Embryonic facial prominence (tissue), 1 donor: ENCODE data around the gene TBC1D24.

Experiments
- DNase-seq: peaks from one replicate; pipeline ENCODE4 v3.0.0-alpha.2; 2016; ENCODE audit errors: extremely low spot score

TBC1D24 gene

DNA sequence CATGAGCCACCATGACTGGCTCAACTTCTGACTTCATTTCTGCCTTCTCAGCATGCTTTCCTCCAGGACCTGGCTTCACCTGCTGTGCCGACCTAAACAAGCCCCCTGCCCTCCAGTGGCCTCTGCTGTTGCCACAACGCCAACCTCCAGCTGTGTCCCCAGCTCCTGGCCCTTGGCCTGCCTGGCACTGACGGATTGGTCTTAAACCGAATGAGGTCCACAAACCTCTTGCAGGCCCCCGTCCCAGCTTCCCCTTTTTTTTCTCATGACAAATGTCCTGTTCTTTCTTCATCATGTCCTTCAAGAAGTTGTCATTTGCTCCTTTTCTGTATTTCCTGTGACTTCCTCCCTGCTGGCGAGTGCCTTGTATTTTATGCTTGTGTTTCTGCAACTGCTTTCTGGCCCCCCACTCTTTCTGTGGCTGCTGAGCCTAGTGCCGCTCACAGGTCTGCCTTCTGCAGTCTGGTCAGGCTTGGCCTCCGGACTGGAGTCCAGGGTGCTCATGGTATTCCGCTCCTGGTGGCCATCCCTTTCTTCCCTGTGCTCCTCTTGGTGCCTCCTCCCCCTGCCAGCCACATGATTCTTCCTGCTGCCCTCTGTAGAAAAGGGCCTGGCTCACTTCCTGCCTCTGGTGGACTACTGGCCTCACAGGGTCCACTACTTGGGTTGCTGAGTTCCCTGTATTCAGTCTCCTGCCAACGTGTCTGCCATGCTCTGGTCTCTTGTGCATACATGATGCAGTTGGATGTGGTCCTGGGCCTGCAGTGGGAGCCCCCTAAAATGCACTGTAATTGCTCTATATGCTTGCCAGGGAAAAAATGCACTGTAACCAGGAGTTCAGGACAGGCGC lies 41.7 kb downstream of the TBC1D24 start:
- DNase-seq = no peak

DNA sequence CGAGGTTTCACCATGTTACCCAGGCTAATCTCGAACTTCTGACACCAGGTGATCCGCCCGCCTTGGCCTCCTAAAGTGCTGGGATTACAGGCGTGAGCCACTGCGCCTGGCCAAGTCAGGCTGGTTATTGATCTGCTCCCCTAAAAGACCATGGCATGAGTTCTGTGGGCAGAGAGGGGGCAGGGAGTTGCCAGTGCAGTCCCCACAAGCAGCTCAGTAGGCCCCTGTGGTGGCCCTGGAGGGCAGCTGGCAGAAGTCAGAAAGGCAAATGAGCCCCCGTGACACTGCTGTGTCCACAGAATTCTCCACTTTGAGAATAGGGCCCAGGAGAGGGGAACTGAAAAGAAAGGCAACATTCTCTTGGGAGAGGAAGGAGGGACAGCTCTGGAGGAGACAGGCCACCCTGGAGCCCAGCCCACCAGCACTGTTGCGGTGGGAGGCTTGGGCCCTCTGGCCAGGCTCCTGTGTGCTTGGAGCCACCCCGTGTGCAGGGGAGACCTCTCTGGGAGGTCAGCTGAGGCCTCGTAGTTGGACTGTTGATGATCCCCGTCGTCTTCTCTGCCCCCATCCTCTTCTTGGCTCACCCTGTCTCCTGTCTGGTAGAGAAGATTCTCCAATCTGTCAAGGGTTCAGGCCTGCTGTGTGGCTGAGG lies 43.2 kb downstream of the TBC1D24 start:
- DNase-seq = no peak

- DNase-seq = no peak
Observed at GRCh38 chr16:2518823-2519710, 44.1 kb downstream of the TBC1D24 start.

DNA sequence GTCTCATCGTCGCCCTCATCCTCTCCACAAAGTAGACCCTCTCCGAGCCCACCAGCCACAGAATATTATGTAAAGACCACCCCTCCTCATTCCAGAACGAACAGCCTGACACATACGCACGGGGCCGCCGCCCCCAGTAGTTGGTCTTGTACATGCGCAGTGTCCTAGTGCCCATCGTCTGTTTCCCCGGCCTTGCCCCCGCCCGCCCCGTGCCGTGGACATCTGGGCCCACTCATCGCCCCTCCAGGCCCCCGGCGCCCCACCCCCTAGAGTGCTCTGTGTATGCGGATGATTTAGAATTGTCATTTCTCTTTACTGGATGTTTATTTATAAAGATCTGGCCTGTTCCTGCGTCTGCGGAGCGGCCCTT lies 44.8 kb downstream of the TBC1D24 start:
- DNase-seq = no peak

DNA sequence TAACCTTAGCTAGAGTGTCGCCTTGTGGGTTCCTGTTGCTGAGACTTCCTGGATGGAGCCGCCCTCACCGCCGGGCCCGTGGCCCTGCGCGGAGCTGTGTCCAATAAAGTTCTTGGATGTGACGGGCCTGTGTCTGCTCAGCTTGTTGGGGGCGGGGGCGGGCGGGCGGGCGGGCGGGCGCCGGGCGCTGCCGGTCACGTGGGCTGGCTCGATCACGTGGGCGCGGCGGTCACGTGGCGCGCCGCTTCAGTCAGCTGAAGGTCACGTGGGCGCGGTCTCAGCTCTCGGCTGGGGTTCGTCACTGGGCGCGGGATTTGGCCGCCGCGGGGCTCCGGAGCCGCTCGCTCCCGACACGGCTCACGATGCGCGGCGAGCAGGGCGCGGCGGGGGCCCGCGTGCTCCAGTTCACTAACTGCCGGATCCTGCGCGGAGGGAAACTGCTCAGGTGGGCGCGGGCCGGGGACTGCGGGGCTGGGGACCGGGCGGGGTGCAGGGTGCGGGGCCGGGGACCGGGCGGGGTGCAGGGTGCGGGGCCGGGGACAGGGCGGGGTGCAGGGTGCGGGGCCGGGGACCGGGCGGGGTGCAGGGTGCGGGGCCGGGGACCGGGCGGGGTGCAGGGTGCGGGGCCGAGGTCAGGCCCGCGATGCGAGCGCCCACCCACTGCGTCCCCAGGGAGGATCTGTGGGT lies 45.3 kb downstream of the TBC1D24 start, which contains the start of gene AMDHD2:
Gene AMDHD2, plus strand, starts transcription at position 275 of the 687 bp plus-strand sequence. Its CDS starts 88 bp downstream, at position 363.
- peak; percentile 80 for DNase-seq

DNA sequence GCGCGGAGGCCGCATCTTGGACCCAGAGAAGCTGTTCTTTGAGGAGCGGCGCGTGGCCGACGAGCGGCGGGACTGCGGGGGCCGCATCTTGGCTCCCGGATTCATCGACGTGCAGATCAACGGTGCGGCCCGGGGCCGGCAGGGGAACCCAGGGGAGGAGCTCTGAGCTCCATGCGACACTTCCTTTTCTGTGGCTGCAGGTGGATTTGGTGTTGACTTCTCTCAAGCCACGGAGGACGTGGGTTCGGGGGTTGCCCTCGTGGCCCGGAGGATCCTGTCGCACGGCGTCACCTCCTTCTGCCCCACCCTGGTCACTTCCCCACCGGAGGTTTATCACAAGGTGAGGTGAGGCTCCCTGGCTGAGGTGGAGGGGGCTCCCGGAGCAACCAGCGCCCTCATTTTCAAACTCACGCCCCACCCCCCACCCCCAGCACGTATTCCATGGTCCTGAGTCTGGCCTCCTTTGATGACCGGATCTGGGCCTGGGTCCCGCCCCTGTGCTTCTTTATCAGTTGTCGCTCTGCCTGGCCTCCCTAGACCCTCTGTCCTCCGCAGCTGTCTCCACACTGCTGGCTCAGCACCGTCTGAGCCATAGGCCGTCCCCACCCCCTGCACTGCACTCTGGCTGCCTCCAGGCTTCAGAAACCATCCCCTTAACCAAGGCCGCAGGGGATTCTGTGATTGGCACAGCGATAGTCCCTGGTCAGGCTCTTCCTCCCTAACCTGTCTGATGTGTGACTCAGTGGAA lies 46.0 kb downstream of the TBC1D24 start:
- no peak for DNase-seq

DNA sequence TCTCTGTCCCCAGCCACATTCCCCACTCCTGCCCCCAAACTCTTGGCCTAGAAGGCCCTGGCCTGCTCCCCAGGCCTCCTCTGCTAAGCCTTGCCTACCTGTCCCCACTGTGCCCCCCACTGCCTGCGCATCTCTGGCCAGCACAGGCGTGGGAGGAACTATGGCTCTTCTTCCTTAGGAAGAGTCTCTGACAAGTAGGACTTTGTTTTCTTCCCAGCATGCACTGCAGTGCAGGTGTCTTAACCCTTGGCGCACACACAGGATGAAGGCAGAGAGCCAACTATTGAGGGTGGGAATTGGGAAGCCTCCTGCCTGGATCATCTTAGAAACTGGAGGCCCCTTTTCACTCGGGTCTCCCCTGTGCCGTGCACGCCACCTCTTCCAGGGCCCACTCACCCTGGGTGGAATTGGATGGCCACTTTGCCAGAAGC lies 48.9 kb downstream of the TBC1D24 start:
- DNase-seq = no peak

DNA sequence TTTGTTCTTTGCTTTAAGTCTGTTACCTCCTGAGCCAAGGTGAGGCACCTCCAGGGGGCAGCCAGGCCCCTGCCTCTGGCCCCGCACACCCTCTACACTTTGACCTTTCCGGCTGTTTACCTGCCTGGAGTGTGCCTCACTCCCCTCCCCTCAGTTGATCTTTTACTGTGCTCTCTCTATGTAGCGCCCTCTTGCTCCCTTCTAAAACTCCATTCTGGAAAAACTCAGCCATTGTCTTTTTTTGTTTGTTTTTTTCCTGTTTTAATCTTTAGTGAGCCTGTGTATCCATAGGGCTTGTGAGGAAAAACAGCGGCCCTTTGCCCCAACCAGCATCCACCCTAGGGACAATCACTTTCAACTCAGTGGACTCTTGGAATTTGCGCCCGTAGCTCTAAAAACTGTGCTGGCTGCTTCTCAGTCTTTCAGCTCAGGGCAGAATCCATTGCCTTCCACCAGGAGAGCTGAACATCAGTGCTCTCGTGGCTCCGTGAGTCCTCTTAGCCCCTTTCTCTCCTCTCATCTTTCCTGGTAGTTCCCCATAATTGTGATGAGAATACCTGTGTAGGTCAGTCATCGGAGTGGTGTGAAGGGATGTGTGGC lies 49.5 kb downstream of the TBC1D24 start:
- DNase-seq = no peak

GRCh38 chr16:2526135-2526534 lies 51.2 kb downstream of the TBC1D24 start:
- DNase-seq = no peak

GRCh38 chr16:2527071-2527783 lies 52.3 kb downstream of the TBC1D24 start:
- no peak for DNase-seq

DNA sequence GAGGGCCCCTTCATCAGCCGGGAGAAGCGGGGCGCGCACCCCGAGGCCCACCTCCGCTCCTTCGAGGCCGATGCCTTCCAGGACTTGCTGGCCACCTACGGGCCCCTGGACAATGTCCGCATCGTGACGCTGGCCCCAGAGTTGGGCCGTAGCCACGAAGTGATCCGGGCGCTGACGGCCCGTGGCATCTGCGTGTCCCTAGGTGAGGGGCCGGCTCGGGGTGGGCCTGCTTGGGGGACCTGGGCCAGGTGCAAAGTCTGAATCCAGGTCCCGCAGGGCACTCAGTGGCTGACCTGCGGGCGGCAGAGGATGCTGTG lies 52.8 kb downstream of the TBC1D24 start:
- no peak for DNase-seq

- DNase-seq = no peak
Observed at GRCh38 chr16:2528161-2529060, 53.5 kb downstream of the TBC1D24 start.

- DNase-seq = no peak
Observed at GRCh38 chr16:2529061-2529931, 54.4 kb downstream of the TBC1D24 start.

DNA sequence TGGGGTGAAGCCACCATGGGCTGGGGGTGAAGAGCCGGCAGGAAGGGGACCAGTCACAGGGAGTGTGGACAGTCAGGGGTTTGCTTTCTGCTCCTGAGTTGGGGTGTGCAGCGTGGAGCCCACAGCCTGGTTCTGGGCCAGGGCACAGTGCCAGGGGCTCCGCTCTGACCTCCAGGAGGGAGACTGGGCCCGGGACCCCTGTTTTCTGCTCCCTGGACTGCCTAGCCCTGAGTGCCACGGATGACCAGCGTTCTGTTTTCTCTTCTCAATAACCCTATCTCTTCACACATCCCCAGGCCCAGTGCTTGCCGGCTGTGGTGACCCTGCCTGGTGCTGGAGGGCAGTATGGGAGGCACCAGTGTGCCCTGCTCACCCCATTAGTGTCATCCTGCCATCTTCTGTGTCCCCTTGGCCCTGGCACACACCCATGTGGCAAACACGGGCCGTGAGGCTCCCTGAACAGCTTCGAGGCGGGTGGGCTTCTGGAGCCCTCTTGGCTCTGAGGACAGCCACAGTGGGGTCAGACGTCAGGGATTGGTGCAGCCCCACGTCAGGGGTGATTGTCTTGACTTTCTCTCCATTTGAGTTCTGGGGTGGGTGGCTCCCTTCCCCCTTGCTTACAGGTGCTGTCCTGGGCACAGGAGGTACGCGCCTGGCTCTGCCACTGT lies 55.2 kb downstream of the TBC1D24 start:
- DNase-seq = no peak

- DNase-seq = no peak
Observed at GRCh38 chr16:2530629-2531318, 55.8 kb downstream of the TBC1D24 start.

GRCh38 chr16:2531371-2531695 lies 56.4 kb downstream of the TBC1D24 start, which contains the start of gene CEMP1:
Gene CEMP1, minus strand, starts transcription at chr16:2531408. Its CDS starts 335 bp downstream, at chr16:2531073.
- no peak for DNase-seq
